NCI-H524 (cell line): ENCODE measurements around the gene MAMLD1.

Source experiments
- DNase-seq, 2 experiments: peaks; one replicate each; lab custom pipeline; 2025; lab: John Stamatoyannopoulos, UW

Gene MAMLD1

GRCh38 chrX:150502091-150502490, 139.0 kb downstream of the MAMLD1 start:
- DNase-seq = no peak

- no peak for DNase-seq
These were observed 140.1 kb downstream of the MAMLD1 start for GRCh38 chrX:150502979-150503897.

GRCh38 chrX:150503898-150504219, 140.7 kb downstream of the MAMLD1 start:
- no peak for DNase-seq

GRCh38 chrX:150504397-150505182, 141.5 kb downstream of the MAMLD1 start:
- DNase-seq = peak in 1 of 2 experiments; percentile 39

- DNase-seq = no peak
These were observed 142.9 kb downstream of the MAMLD1 start for GRCh38 chrX:150506020-150506419.

GRCh38 chrX:150506486-150506885, 143.4 kb downstream of the MAMLD1 start:
- DNase-seq = no peak

- no peak for DNase-seq
These were observed 144.2 kb downstream of the MAMLD1 start for GRCh38 chrX:150507251-150507856.

- DNase-seq = no peak
These were observed 144.9 kb downstream of the MAMLD1 start for GRCh38 chrX:150508018-150508417.

- no peak for DNase-seq
These were observed 145.6 kb downstream of the MAMLD1 start for GRCh38 chrX:150508451-150509367.

- DNase-seq = no peak
These were observed 146.6 kb downstream of the MAMLD1 start for GRCh38 chrX:150509703-150510102.

GRCh38 chrX:150512461-150512901, 149.4 kb downstream of the MAMLD1 start:
- peak; percentile 46 to 69 for DNase-seq

GRCh38 chrX:150513544-150513943, 150.4 kb downstream of the MAMLD1 start:
- DNase-seq = peak; percentile 79 to 89

- no peak for DNase-seq
These were observed 151.3 kb downstream of the MAMLD1 start for GRCh38 chrX:150514462-150514861.

GRCh38 chrX:150515801-150516200, 152.7 kb downstream of the MAMLD1 start:
- no peak for DNase-seq

- DNase-seq = no peak
These were observed 154.3 kb downstream of the MAMLD1 start for GRCh38 chrX:150517303-150517910.

GRCh38 chrX:150522494-150522893, 159.4 kb downstream of the MAMLD1 start:
- DNase-seq = no peak

GRCh38 chrX:150525061-150525919, 162.2 kb downstream of the MAMLD1 start:
- no peak for DNase-seq

GRCh38 chrX:150526692-150527091, 163.6 kb downstream of the MAMLD1 start:
- DNase-seq = no peak

- no peak for DNase-seq
These were observed 164.0 kb downstream of the MAMLD1 start for GRCh38 chrX:150527108-150527507.

- DNase-seq = no peak
These were observed 166.5 kb downstream of the MAMLD1 start for GRCh38 chrX:150529587-150529986.
